Transverse colon (tissue), 4 donors: ENCODE data around the gene PLOD2. TPM values are rescaled to one million over a fixed set of nuclear protein-coding genes. Genes with fewer than 3 reads are reported as not detected.

Source experiments
- DNase-seq: peaks from one replicate; pipeline ENCODE4 v3.0.0-alpha.2; 2019
- H3K27ac ChIP-seq, 4 donors: fragments of 200-600 bp; sonication (generic); 2 replicates each; pipeline ENCODE4 v1.5.1; 2016 to 2018; ENCODE audit warnings: inconsistent platforms in 4 of 4
- H3K27me3 ChIP-seq: fragments of 200-600 bp; sonication (generic); 2 replicates; pipeline ENCODE4 v1.5.1; 2017; ENCODE audit warnings: inconsistent platforms
- H3K36me3 ChIP-seq, 4 donors: fragments of 200-600 bp; sonication (generic); 2 replicates each; pipeline ENCODE4 v1.5.1; 2017 to 2019; ENCODE audit warnings: inconsistent platforms in 4 of 4
- H3K4me1 ChIP-seq, 4 donors: fragments of 200-600 bp; sonication (generic); 2 replicates each; pipeline ENCODE4 v1.5.1; 2017 to 2020; ENCODE audit warnings: inconsistent platforms in 4 of 4
- H3K4me3 ChIP-seq, 4 donors: fragments of 200-600 bp; sonication (generic); 1 replicate in 1 of 4; 2 replicates in 3 of 4; pipeline versions ENCODE4 v1.5.1 to v1.6.1; 2017 to 2019; ENCODE audit warnings: inconsistent platforms in 4 of 4
- H3K9me3 ChIP-seq, 2 donors: fragments of 200-600 bp; sonication (generic); 2 replicates each; pipeline ENCODE4 v1.5.1; 2017 to 2019; ENCODE audit warnings: inconsistent platforms in 2 of 2
- CTCF ChIP-seq, 5 experiments: fragments of 200-600 bp in 3 of 5; fragments of 450-650 bp in 2 of 5; sonication (generic) in 3 of 5; IDR thresholded peaks; 1 replicate in 2 of 5; 2 replicates in 3 of 5; pipeline ENCODE4 v1.5.1; 2016 to 2017; ENCODE audit warnings: antibody characterized with exemption in 5 of 5, inconsistent platforms in 3 of 5, mild to moderate bottlenecking in 2 of 5, moderate library complexity in 1 of 5
- EP300 ChIP-seq: sonication (generic); formaldehyde crosslinking; IDR thresholded peaks from one replicate; pipeline ENCODE4 v1.6.1; 2017; ENCODE audit warnings: antibody characterized with exemption, low read depth
- POLR2A ChIP-seq: fragments of 450-650 bp; IDR thresholded peaks from one replicate; pipeline ENCODE4 v1.6.1; 2016; ENCODE audit warnings: antibody characterized with exemption, mild to moderate bottlenecking, moderate library complexity
- POLR2AphosphoS5 ChIP-seq, 3 donors: sonication (generic); formaldehyde crosslinking; IDR thresholded peaks; one replicate each; pipeline ENCODE4 v1.6.1; 2016; ENCODE audit warnings: antibody characterized with exemption in 3 of 3
- WGBS, 2 donors: methylation state at CpG; one replicate each; pipeline ENCODE4 v1.1.5; 2018; ENCODE audit warnings: low coverage in 1 of 2; 5-methylcytosine and 5-hydroxymethylcytosine counted together
- in situ Hi-C, 4 donors: fragments of 200-750 bp; cut with MboI; loops; one replicate each; pipeline versions ENCODE4 v1.15.0 to v1.15.1; 2017; ENCODE audit warnings: low sequenced_read_pairs in 3 of 4, low pct_ligation_motif_present in 1 of 4, low pct_unique_long_range_greater_than_20kb in 1 of 4
- intact Hi-C: fragments of 100-400 bp; cut with DNase I; formaldehyde crosslinking; loops from one replicate; pipeline ENCODE4 v1.15.1; 2023; ENCODE audit warnings: low total_unique reads
- total RNA-seq, 4 donors: library from RNA; depleted of rRNA; stranded (reverse); fragments of >200 nt; gene quantifications; one replicate each; pipeline ENCODE4 v1.1.0, GENCODE V29; 2016

The PLOD2 gene
- total RNA-seq, 4 donors from 2014 or later: 18.9 to 178 (median 92.0) TPM

GRCh38 chr3:146110161-146110560 is 50.8 kb downstream of the PLOD2 start:
- Histone ChIP-seq H3K27ac (no peak overlapping the region), H3K27me3 (no peaks in the 10 kb centered on the region), H3K4me1 (no peaks in the 10 kb centered on the region), H3K36me3 (peaks cover 0 to 7% (median 5%) of the 10 kb centered on the region in 4 donors), H3K4me3 (no peak overlapping the region), H3K9me3 (no peaks in the 10 kb centered on the region)
- in situ Hi-C loops (no loop called here), intact Hi-C loops (no loop called here)
- TF ChIP-seq CTCF (IDR thresholded peaks at IDR 0.05) (no peak), POLR2A (no peak), POLR2AphosphoS5 (IDR thresholded peaks at IDR 0.05) (no peak), EP300 (no peak)
- 75 to 94% methylated on average over 1 of the region's 1 CpG for WGBS, 2 donors
- no peak for DNase-seq

- no peak for DNase-seq
Observed at GRCh38 chr3:146106986-146107385, 54.0 kb downstream of the PLOD2 start.

GRCh38 chr3:146104068-146104467 is 56.9 kb downstream of the PLOD2 start:
- H3K4me1 ChIP-seq: no peaks in the 10 kb centered on the region
- no peak for TF ChIP-seq POLR2AphosphoS5 (IDR thresholded peaks at IDR 0.05)
- TF ChIP-seq CTCF (IDR thresholded peaks at IDR 0.05): no peak
- TF ChIP-seq POLR2A: no peak
- no peak for TF ChIP-seq EP300
- H3K27ac ChIP-seq: no peak overlapping the region
- no peaks in the 10 kb centered on the region for H3K9me3 ChIP-seq
- H3K36me3 ChIP-seq: peaks cover 0 to 20% (median 6%) of the 10 kb centered on the region in 4 donors
- intact Hi-C loops (no loop called here), in situ Hi-C loops (no loop called here)
- no peak overlapping the region for H3K4me3 ChIP-seq
- 86 to 92% methylated on average over 3 of the region's 3 CpGs for WGBS, 2 donors
- no peaks in the 10 kb centered on the region for H3K27me3 ChIP-seq
- DNase-seq: no peak

More at GRCh38 chr3:146106986-146107385, 54.0 kb downstream of the PLOD2 start:
- WGBS, 2 donors: 87 to 88% methylated on average over 5 of the region's 5 CpGs
- in situ Hi-C loops: no loop called here
- H3K27ac ChIP-seq: no peak overlapping the region
- intact Hi-C loops: no loop called here
- H3K4me3 ChIP-seq: no peak overlapping the region
- peaks cover 0 to 12% (median 6%) of the 10 kb centered on the region in 4 donors for H3K36me3 ChIP-seq
- H3K27me3 ChIP-seq: no peaks in the 10 kb centered on the region
- no peaks in the 10 kb centered on the region for H3K9me3 ChIP-seq
- H3K4me1 ChIP-seq: no peaks in the 10 kb centered on the region
- no peak for TF ChIP-seq POLR2AphosphoS5 (IDR thresholded peaks at IDR 0.05)
- no peak for TF ChIP-seq POLR2A
- no peak for TF ChIP-seq EP300
- no peak for TF ChIP-seq CTCF (IDR thresholded peaks at IDR 0.05)

- 57 to 82% methylated on average over 3 of the region's 3 CpGs for WGBS, 2 donors
- in situ Hi-C loops (no loop called here), intact Hi-C loops (no loop called here)
- no peak for DNase-seq
- Histone ChIP-seq H3K27me3 (no peaks in the 10 kb centered on the region), H3K4me1 (no peaks in the 10 kb centered on the region), H3K27ac (no peak overlapping the region), H3K4me3 (no peak overlapping the region), H3K36me3 (peaks cover 0 to 20% (median 4%) of the 10 kb centered on the region in 4 donors), H3K9me3 (no peaks in the 10 kb centered on the region)
- TF ChIP-seq EP300: no peak
- TF ChIP-seq CTCF (IDR thresholded peaks at IDR 0.05): no peak
- no peak for TF ChIP-seq POLR2AphosphoS5 (IDR thresholded peaks at IDR 0.05)
- TF ChIP-seq POLR2A: no peak
Observed at GRCh38 chr3:146102885-146103284, 58.1 kb downstream of the PLOD2 start.
